Uterus (tissue), 4 donors: ENCODE results near the gene BHMT. TPM values are rescaled to one million over a fixed set of nuclear protein-coding genes. Genes with fewer than 3 reads are reported as not detected.

ENCODE experiments used
- DNase-seq, 2 donors: peaks; one replicate each; pipeline ENCODE4 v3.0.0-alpha.2; 2019 to 2020
- H3K27ac ChIP-seq, 2 donors: fragments of 200-600 bp; sonication (generic); 1 replicate in 1 of 2; 2 replicates in 1 of 2; pipeline ENCODE4 v1.5.1; 2016 to 2018
- H3K27me3 ChIP-seq, 2 donors: fragments of 200-600 bp; sonication (generic); one replicate each; pipeline ENCODE4 v1.5.1; 2018 to 2019; ENCODE audit warnings: control low read depth in 1 of 2
- H3K36me3 ChIP-seq, 2 donors: fragments of 200-600 bp; sonication (generic); one replicate each; pipeline ENCODE4 v1.5.1; 2019; ENCODE audit warnings: control low read depth in 1 of 2
- H3K4me1 ChIP-seq, 2 donors: fragments of 200-600 bp; sonication (generic); one replicate each; pipeline ENCODE4 v1.5.1; 2018 to 2019; ENCODE audit warnings: control low read depth in 1 of 2
- H3K4me3 ChIP-seq, 2 donors: fragments of 200-600 bp; sonication (generic); 1 replicate in 1 of 2; 2 replicates in 1 of 2; pipeline ENCODE4 v1.5.1; 2018 to 2019; ENCODE audit warnings: mild to moderate bottlenecking in 1 of 2
- H3K9me3 ChIP-seq, 2 donors: fragments of 200-600 bp; sonication (generic); one replicate each; pipeline ENCODE4 v1.5.1; 2019; ENCODE audit warnings: control low read depth in 1 of 2
- CTCF ChIP-seq, 4 experiments: fragments of 200-600 bp in 2 of 4; fragments of 450-650 bp in 2 of 4; sonication (generic) in 2 of 4; IDR thresholded peaks; one replicate each; pipeline ENCODE4 v1.5.1; 2016 to 2019; ENCODE audit warnings: antibody characterized with exemption in 4 of 4, mild to moderate bottlenecking in 2 of 4, moderate library complexity in 1 of 4
- POLR2A ChIP-seq, 2 donors: fragments of 450-650 bp; IDR thresholded peaks; one replicate each; pipeline ENCODE4 v1.6.1; 2016; ENCODE audit warnings: antibody characterized with exemption in 2 of 2, mild to moderate bottlenecking in 1 of 2, moderate library complexity in 1 of 2
- intact Hi-C: fragments of 100-400 bp; cut with DNase I; formaldehyde crosslinking; loops from one replicate; pipeline ENCODE4 v1.15.1; 2023; ENCODE audit warnings: low total_unique reads
- total RNA-seq, 4 donors: library from RNA; depleted of rRNA in 3 of 4; stranded (reverse); fragments of >200 nt in 3 of 4; gene quantifications; one replicate each; pipeline versions ENCODE4 v1.1.0 to v1.2.4, GENCODE V29; 2014 to 2023
- donor health status: DM: yes; HTN: yes; CAD: no.

BHMT gene
- total RNA-seq, 4 donors from 2014 or later: 0.34 to 0.48 TPM; not detected in 2

GRCh38 chr5:79081779-79082178 lies 29.8 kb upstream of the BHMT start:
- Histone ChIP-seq H3K27me3 (no peaks in the 10 kb centered on the region), H3K4me3 (no peak overlapping the region), H3K4me1 (no peaks in the 10 kb centered on the region), H3K27ac (no peak overlapping the region), H3K9me3 (no peaks in the 10 kb centered on the region), H3K36me3 (no peaks in the 10 kb centered on the region)
- TF ChIP-seq POLR2A (IDR thresholded peaks at IDR 0.05) (no peak), CTCF (IDR thresholded peaks at IDR 0.05) (no peak)
- intact Hi-C loops: no loop called here
- DNase-seq: no peak

GRCh38 chr5:79086116-79086515 lies 25.5 kb upstream of the BHMT start:
- Histone ChIP-seq H3K27ac (no peak overlapping the region), H3K4me3 (no peak overlapping the region), H3K36me3 (no peaks in the 10 kb centered on the region), H3K4me1 (no peaks in the 10 kb centered on the region), H3K27me3 (no peaks in the 10 kb centered on the region), H3K9me3 (no peaks in the 10 kb centered on the region)
- intact Hi-C loops: no loop called here
- no peak for TF ChIP-seq CTCF (IDR thresholded peaks at IDR 0.05)
- TF ChIP-seq POLR2A (IDR thresholded peaks at IDR 0.05): no peak
- no peak for DNase-seq

- DNase-seq: no peak
- Histone ChIP-seq H3K4me3 (no peak overlapping the region), H3K27ac (no peak overlapping the region), H3K4me1 (no peaks in the 10 kb centered on the region), H3K36me3 (no peaks in the 10 kb centered on the region), H3K9me3 (no peaks in the 10 kb centered on the region), H3K27me3 (no peaks in the 10 kb centered on the region)
- intact Hi-C loops: no loop called here
- TF ChIP-seq CTCF (IDR thresholded peaks at IDR 0.05) (no peak), POLR2A (IDR thresholded peaks at IDR 0.05) (no peak)
Measured at GRCh38 chr5:79088507-79088906, 23.1 kb upstream of the BHMT start.

GRCh38 chr5:79091064-79091463 lies 20.5 kb upstream of the BHMT start:
- Histone ChIP-seq H3K4me1 (no peaks in the 10 kb centered on the region), H3K27me3 (no peaks in the 10 kb centered on the region), H3K36me3 (no peaks in the 10 kb centered on the region), H3K4me3 (no peak overlapping the region), H3K27ac (no peak overlapping the region), H3K9me3 (no peaks in the 10 kb centered on the region)
- DNase-seq: no peak
- intact Hi-C loops: no loop called here
- TF ChIP-seq POLR2A (IDR thresholded peaks at IDR 0.05) (no peak), CTCF (IDR thresholded peaks at IDR 0.05) (no peak)

- no peaks in the 10 kb centered on the region for H3K9me3 ChIP-seq
- no peaks in the 10 kb centered on the region for H3K4me1 ChIP-seq
- TF ChIP-seq POLR2A (IDR thresholded peaks at IDR 0.05) (no peak), CTCF (IDR thresholded peaks at IDR 0.05) (no peak)
- no peak overlapping the region for H3K4me3 ChIP-seq
- intact Hi-C loops: no loop called here
- H3K27ac ChIP-seq: no peak overlapping the region
- H3K27me3 ChIP-seq: no peaks in the 10 kb centered on the region
- no peak for DNase-seq
- no peaks in the 10 kb centered on the region for H3K36me3 ChIP-seq
Measured at GRCh38 chr5:79093762-79094161, 17.8 kb upstream of the BHMT start.
